Peyer's patch (tissue), 4 donors: Measurements from ENCODE around the gene TMEM171.

Experiments used
- CTCF ChIP-seq, 6 experiments: fragments of 450-650 bp in 4 of 6; fragments of 200-600 bp in 2 of 6; sonication (generic) in 1 of 6; IDR thresholded peaks; one replicate each; pipeline ENCODE4 v1.5.1; 2017 to 2019; ENCODE audit warnings: antibody characterized with exemption in 6 of 6, mild to moderate bottlenecking in 3 of 6, moderate library complexity in 1 of 6
- POLR2A ChIP-seq, 2 donors: fragments of 450-650 bp; IDR thresholded peaks; one replicate each; pipeline ENCODE4 v1.5.1; 2017; ENCODE audit warnings: antibody characterized with exemption in 2 of 2, mild to moderate bottlenecking in 2 of 2, moderate library complexity in 2 of 2

DNA sequence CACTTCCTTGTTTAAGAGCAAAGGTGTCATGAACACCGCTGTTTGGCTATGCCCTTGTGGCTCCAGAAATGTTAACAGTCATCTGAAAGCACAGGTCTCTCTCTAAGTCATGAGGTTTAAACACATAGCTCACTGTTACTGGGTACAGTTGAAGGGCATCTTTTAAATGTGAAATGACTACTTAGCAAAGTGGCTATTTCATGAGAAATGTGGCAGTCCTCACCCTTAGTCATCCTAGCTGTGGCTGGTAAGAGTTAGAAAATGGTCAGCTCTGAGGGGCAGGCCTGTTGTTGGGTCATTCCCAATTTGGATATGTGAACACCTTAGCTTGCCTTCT lies 24.2 kb upstream of the TMEM171 start:
- no peak for TF ChIP-seq CTCF (IDR thresholded peaks at IDR 0.05)
- TF ChIP-seq POLR2A (IDR thresholded peaks at IDR 0.05) = no peak
